ENCODE measurements around the gene RBFOX2.

Gene RBFOX2

GRCh38 chr22:35886309-35886708, 142.3 kb downstream of the RBFOX2 start:
- Histone ChIP-seq H3K27me3 (replicated peaks; ENCODE audit: control insufficient read depth, insufficient read depth, low read length) (no peaks in the 10 kb centered on the region), H3K36me3 (ENCODE audit: control insufficient read depth, insufficient read depth, low read length) (no peaks in the 10 kb centered on the region), H3K4me3 (replicated peaks; ENCODE audit: low read depth, low read length) (no peak overlapping the region)
- no peak for TF ChIP-seq CTCF (IDR thresholded peaks at IDR 0.05; ENCODE audit: insufficient read depth, low read length, poor library complexity, severe bottlenecking)
- no peak for DNase-seq (ENCODE audit: extremely low read depth, insufficient read length)

GRCh38 chr22:35884529-35884928, 144.1 kb downstream of the RBFOX2 start:
- TF ChIP-seq CTCF (IDR thresholded peaks at IDR 0.05; ENCODE audit: insufficient read depth, low read length, poor library complexity, severe bottlenecking), result no peak
- no peaks in the 10 kb centered on the region for H3K27me3 ChIP-seq (replicated peaks; ENCODE audit: control insufficient read depth, insufficient read depth, low read length)
- H3K36me3 ChIP-seq (ENCODE audit: control insufficient read depth, insufficient read depth, low read length), result no peaks in the 10 kb centered on the region
- no peak for DNase-seq (ENCODE audit: extremely low read depth, insufficient read length)
- H3K4me3 ChIP-seq (replicated peaks; ENCODE audit: low read depth, low read length), result no peak overlapping the region

GRCh38 chr22:35883031-35883620, 145.5 kb downstream of the RBFOX2 start:
- Histone ChIP-seq H3K27me3 (replicated peaks; ENCODE audit: control insufficient read depth, insufficient read depth, low read length) (no peaks in the 10 kb centered on the region), H3K36me3 (ENCODE audit: control insufficient read depth, insufficient read depth, low read length) (no peaks in the 10 kb centered on the region), H3K4me3 (replicated peaks; ENCODE audit: low read depth, low read length) (no peak overlapping the region)
- DNase-seq (ENCODE audit: extremely low read depth, insufficient read length), result no peak
- no peak for TF ChIP-seq CTCF (IDR thresholded peaks at IDR 0.05; ENCODE audit: insufficient read depth, low read length, poor library complexity, severe bottlenecking)

GRCh38 chr22:35882211-35883030, 146.2 kb downstream of the RBFOX2 start:
- Histone ChIP-seq H3K36me3 (ENCODE audit: control insufficient read depth, insufficient read depth, low read length) (no peaks in the 10 kb centered on the region), H3K4me3 (replicated peaks; ENCODE audit: low read depth, low read length) (no peak overlapping the region), H3K27me3 (replicated peaks; ENCODE audit: control insufficient read depth, insufficient read depth, low read length) (no peaks in the 10 kb centered on the region)
- no peak for DNase-seq (ENCODE audit: extremely low read depth, insufficient read length)
- TF ChIP-seq CTCF (IDR thresholded peaks at IDR 0.05; ENCODE audit: insufficient read depth, low read length, poor library complexity, severe bottlenecking), result no peak

GRCh38 chr22:35879351-35879750, 149.3 kb downstream of the RBFOX2 start:
- H3K4me3 ChIP-seq (replicated peaks; ENCODE audit: low read depth, low read length), result no peak overlapping the region
- no peaks in the 10 kb centered on the region for H3K27me3 ChIP-seq (replicated peaks; ENCODE audit: control insufficient read depth, insufficient read depth, low read length)

More at GRCh38 chr22:35879351-35879750, 149.3 kb downstream of the RBFOX2 start:
- no peak for TF ChIP-seq CTCF (IDR thresholded peaks at IDR 0.05; ENCODE audit: insufficient read depth, low read length, poor library complexity, severe bottlenecking)
- DNase-seq (ENCODE audit: extremely low read depth, insufficient read length), result no peak
- H3K36me3 ChIP-seq (ENCODE audit: control insufficient read depth, insufficient read depth, low read length), result no peaks in the 10 kb centered on the region
